ENCODE results near the gene KLF12. TPM values are rescaled to one million over a fixed set of nuclear protein-coding genes. Genes with fewer than 3 reads are reported as not detected.

The KLF12 gene
- total and polyA plus RNA-seq, 9 of the 15 experiments (the other 6 are each of a cell fraction or from before 2014, with no cell fraction given): under 0.01 to 0.07 (median 0.05) TPM; not detected in 3

DNA sequence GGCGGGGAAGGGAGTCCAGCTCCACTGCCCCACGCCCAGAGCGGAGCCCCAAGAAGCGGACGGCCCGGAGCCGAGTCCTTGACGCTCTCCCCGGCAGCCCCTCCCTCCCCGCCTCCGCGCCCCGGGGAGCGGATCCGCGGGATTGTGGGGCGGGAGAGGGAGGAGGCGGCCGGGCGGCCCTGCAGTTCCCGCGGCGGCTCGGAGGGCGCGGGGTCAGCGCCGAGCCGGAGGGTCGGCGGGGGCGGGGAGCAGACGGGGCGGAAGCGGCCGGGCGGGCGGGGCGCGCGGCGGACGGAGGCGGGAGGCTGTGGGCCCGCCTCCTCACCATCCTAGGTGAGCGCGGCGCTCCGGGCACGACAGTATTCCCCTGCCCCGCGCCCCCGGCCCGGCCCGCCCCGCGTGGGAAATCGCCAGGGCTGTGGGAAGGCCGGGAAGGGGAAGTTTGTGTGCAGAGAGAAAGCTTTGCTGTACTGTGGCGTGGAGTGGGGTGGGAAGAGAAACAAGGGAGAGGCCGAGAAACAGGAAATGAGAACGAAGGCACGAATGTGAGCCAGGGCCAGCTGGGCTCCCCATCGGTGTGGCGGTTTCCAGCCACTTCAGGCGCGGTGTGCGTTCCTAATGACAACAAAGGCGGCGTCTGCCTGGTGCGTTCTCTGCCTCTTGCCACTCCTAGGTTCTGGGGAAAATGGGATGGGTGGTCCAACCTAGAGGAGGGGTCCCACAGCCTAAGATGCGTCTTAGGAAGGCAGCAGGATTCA lies 1.3 kb upstream of the KLF12 start (continued):
- TF ChIP-seq, protein P1, sequence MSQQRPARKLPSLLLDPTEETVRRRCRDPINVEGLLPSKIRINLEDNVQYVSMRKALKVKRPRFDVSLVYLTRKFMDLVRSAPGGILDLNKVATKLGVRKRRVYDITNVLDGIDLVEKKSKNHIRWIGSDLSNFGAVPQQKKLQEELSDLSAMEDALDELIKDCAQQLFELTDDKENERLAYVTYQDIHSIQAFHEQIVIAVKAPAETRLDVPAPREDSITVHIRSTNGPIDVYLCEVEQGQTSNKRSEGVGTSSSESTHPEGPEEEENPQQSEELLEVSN (IDR thresholded peaks at IDR 0.05; ENCODE audit: borderline replicate concordance in 1 of 2, extremely low read depth in 1 of 2, insufficient read depth in 1 of 2, insufficient read length in 1 of 2, low read depth in 1 of 2, low read length in 1 of 2, poor library complexity in 1 of 2, severe bottlenecking in 1 of 2): peak in 1 of 2 experiments; percentile 64
- TF ChIP-seq ZBTB7A (IDR thresholded peaks at IDR 0.05; ENCODE audit: borderline replicate concordance, control insufficient read depth, low read depth, low read length): peak; percentile 62; the same call in 1 of the 2 replicates
- TF ChIP-seq, protein P2, sequence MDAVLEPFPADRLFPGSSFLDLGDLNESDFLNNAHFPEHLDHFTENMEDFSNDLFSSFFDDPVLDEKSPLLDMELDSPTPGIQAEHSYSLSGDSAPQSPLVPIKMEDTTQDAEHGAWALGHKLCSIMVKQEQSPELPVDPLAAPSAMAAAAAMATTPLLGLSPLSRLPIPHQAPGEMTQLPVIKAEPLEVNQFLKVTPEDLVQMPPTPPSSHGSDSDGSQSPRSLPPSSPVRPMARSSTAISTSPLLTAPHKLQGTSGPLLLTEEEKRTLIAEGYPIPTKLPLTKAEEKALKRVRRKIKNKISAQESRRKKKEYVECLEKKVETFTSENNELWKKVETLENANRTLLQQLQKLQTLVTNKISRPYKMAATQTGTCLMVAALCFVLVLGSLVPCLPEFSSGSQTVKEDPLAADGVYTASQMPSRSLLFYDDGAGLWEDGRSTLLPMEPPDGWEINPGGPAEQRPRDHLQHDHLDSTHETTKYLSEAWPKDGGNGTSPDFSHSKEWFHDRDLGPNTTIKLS (IDR thresholded peaks at IDR 0.05; ENCODE audit: borderline replicate concordance, low read depth): no peak
- TF ChIP-seq NR4A1 (CRISPR knock-in tag; IDR thresholded peaks at IDR 0.05): no peak
- no peak for TF ChIP-seq NR4A1 (tag; IDR thresholded peaks at IDR 0.05)
- no peak for TF ChIP-seq PHTF2 (CRISPR knock-in tag; IDR thresholded peaks at IDR 0.05)
- TF ChIP-seq HDAC8 (tag; IDR thresholded peaks at IDR 0.05): no peak
- no peak for TF ChIP-seq MECOM (CRISPR knock-in tag; IDR thresholded peaks at IDR 0.05)
- no peak for TF ChIP-seq FOXO4 (CRISPR knock-in tag; IDR thresholded peaks at IDR 0.05)
- no peak for TF ChIP-seq ZNF507 (tag; conservative IDR thresholded peaks at IDR 0.05)
- TF ChIP-seq IFI16 (CRISPR knock-in tag; IDR thresholded peaks at IDR 0.05): no peak
- no peak for TF ChIP-seq POLR3G (IDR thresholded peaks at IDR 0.05; ENCODE audit: extremely low read depth, insufficient read length, insufficient replicate concordance)
